H1 (cell line): ENCODE measurements around the gene RAD51B. TPM values are rescaled to one million over a fixed set of nuclear protein-coding genes. Genes with fewer than 3 reads are reported as not detected.

Experiments used
- CTCF ChIA-PET: fragments of 300-600 bp; sonication (Branson Sonifier 250); formaldehyde crosslinking; loops from one replicate; lab custom pipeline; 2021; ENCODE audit not compliant: partially characterized antibody; lab: Charles Lee
- POLR2A ChIA-PET: fragments of 300-600 bp; sonication (Branson Sonifier 250); formaldehyde crosslinking; loops from one replicate; lab custom pipeline; 2021; ENCODE audit warnings: inconsistent platforms; ENCODE audit not compliant: partially characterized antibody; lab: Charles Lee
- DNase-seq, 2 experiments: peaks; one replicate each; pipeline versions ENCODE4 v3.0.0 to v3.0.0-alpha.2; 2010 to 2022; ENCODE audit warnings: low spot score in 2 of 2, low read depth in 1 of 2, mixed read lengths in 1 of 2
- FAIRE-seq: peaks from 2 replicates; lab custom pipeline; 2011; peaks lifted over from hg19 to GRCh38; lab: Jason Lieb, UNC
- H2AFZ ChIP-seq: 2 replicates; pipeline ENCODE4 v1.8.1; 2012; ENCODE audit warnings: low read length, inconsistent platforms
- H2AK5ac ChIP-seq: 2 replicates; pipeline ENCODE4 v1.6.1; 2013; ENCODE audit warnings: low read depth, low read length
- H2BK120ac ChIP-seq: replicated peaks from 2 replicates; pipeline ENCODE3; 2013; ENCODE audit warnings: low read depth, low read length, inconsistent platforms
- H2BK12ac ChIP-seq: 2 replicates; pipeline ENCODE4 v1.6.1; 2013; ENCODE audit warnings: low read depth, low read length
- H2BK15ac ChIP-seq: 2 replicates; pipeline ENCODE4 v1.6.1; 2013; ENCODE audit warnings: low read length
- H2BK20ac ChIP-seq: 2 replicates; pipeline ENCODE4 v1.6.1; 2013; ENCODE audit warnings: low read length
- H2BK5ac ChIP-seq: 2 replicates; pipeline ENCODE4 v1.6.1; 2013; ENCODE audit warnings: low read depth, low read length
- H3K14ac ChIP-seq: 2 replicates; pipeline ENCODE4 v1.6.1; 2013; ENCODE audit warnings: inconsistent platforms; ENCODE audit not compliant: insufficient read length
- H3K18ac ChIP-seq: 2 replicates; pipeline ENCODE4 v1.6.1; 2013; ENCODE audit warnings: low read length; ENCODE audit errors: extremely low read depth
- H3K23ac ChIP-seq: 2 replicates; pipeline ENCODE4 v1.6.1; 2013; ENCODE audit warnings: inconsistent platforms; ENCODE audit not compliant: insufficient read length
- H3K23me2 ChIP-seq: 2 replicates; pipeline ENCODE4 v1.6.1; 2013; ENCODE audit warnings: low read depth, low read length
- H3K27ac ChIP-seq: 2 replicates; pipeline ENCODE4 v1.6.1; 2011; ENCODE audit warnings: low read depth, low read length, inconsistent platforms
- H3K27me3 ChIP-seq, 4 experiments: replicated peaks in 1 of 4; 1 replicate in 1 of 4; 2 replicates in 3 of 4; pipeline versions ENCODE4 v1.6.1 to v1.8.1; 2011 to 2013; ENCODE audit warnings: low read length in 3 of 4, mild to moderate bottlenecking in 3 of 4, inconsistent platforms in 2 of 4, mixed read lengths in 2 of 4, moderate library complexity in 1 of 4; ENCODE audit not compliant: control insufficient read depth in 3 of 4, insufficient read depth in 3 of 4; ENCODE audit errors: extremely low read depth in 1 of 4
- H3K36me3 ChIP-seq, 4 experiments: 2 replicates each; pipeline versions ENCODE4 v1.6.1 to v1.8.1; 2011 to 2013; ENCODE audit warnings: mild to moderate bottlenecking in 4 of 4, low read length in 3 of 4, moderate library complexity in 2 of 4, control low read depth in 1 of 4, inconsistent platforms in 1 of 4; ENCODE audit not compliant: insufficient read depth in 4 of 4, control insufficient read depth in 2 of 4
- H3K4ac ChIP-seq: replicated peaks from 2 replicates; pipeline ENCODE3; 2013; ENCODE audit warnings: low read length, low read depth, mixed read lengths, inconsistent platforms; ENCODE audit not compliant: insufficient read length
- H3K4me1 ChIP-seq, 4 experiments: replicated peaks in 1 of 4; 1 replicate in 1 of 4; 2 replicates in 3 of 4; pipeline versions ENCODE4 v1.6.1 to v1.8.1; 2011 to 2013; ENCODE audit warnings: low read length in 3 of 4, inconsistent platforms in 2 of 4, mixed read lengths in 1 of 4; ENCODE audit not compliant: insufficient read depth in 4 of 4, control insufficient read depth in 3 of 4
- H3K4me2 ChIP-seq, 2 experiments: 2 replicates each; pipeline versions ENCODE4 v1.6.1 to v1.8.1; 2011 to 2013; ENCODE audit warnings: low read depth in 2 of 2, low read length in 2 of 2, control low read depth in 1 of 2, inconsistent platforms in 1 of 2, mild to moderate bottlenecking in 1 of 2; ENCODE audit not compliant: insufficient read depth in 1 of 2
- H3K4me3 ChIP-seq, 4 experiments: fragments of 200-600, 300-600 bp in 1 of 4; sonication (generic), shearing (Covaris generic), sonication (Bioruptor Twin) in 1 of 4; 2 replicates each; pipeline versions ENCODE4 v1.5.1 to v1.8.1; 2011 to 2016; ENCODE audit warnings: low read length in 4 of 4, low read depth in 3 of 4, control low read depth in 2 of 4, inconsistent platforms in 2 of 4, mild to moderate bottlenecking in 2 of 4, mixed read lengths in 1 of 4, moderate library complexity in 1 of 4; ENCODE audit not compliant: insufficient read depth in 2 of 4; ENCODE audit errors: extremely low read depth in 1 of 4
- H3K56ac ChIP-seq: replicated peaks from 2 replicates; pipeline ENCODE3; 2013; ENCODE audit warnings: low read depth, mild to moderate bottlenecking, mixed read lengths, low read length, inconsistent platforms; ENCODE audit not compliant: insufficient read length
- H3K79me1 ChIP-seq: 2 replicates; pipeline ENCODE4 v1.6.1; 2013; ENCODE audit warnings: low read depth, low read length, control low read depth
- H3K79me2 ChIP-seq, 2 experiments: 2 replicates each; pipeline versions ENCODE4 v1.6.1 to v1.8.1; 2012 to 2013; ENCODE audit warnings: low read length in 2 of 2, mild to moderate bottlenecking in 2 of 2, inconsistent platforms in 1 of 2; ENCODE audit not compliant: insufficient read depth in 2 of 2, control insufficient read depth in 1 of 2
- H3K9ac ChIP-seq, 4 experiments: replicated peaks in 1 of 4; 1 replicate in 1 of 4; 2 replicates in 3 of 4; pipeline versions ENCODE4 v1.6.1 to v1.8.1; 2011 to 2013; ENCODE audit warnings: low read depth in 3 of 4, low read length in 3 of 4, control low read depth in 2 of 4, mild to moderate bottlenecking in 2 of 4, moderate library complexity in 2 of 4, inconsistent platforms in 1 of 4; ENCODE audit errors: extremely low read depth in 1 of 4
- H3K9me3 ChIP-seq, 2 experiments: 2 replicates each; pipeline versions ENCODE4 v1.6.1 to v1.8.1; 2012 to 2013; ENCODE audit warnings: mild to moderate bottlenecking in 2 of 2, moderate library complexity in 2 of 2, control low read depth in 1 of 2, inconsistent platforms in 1 of 2, low read depth in 1 of 2, low read length in 1 of 2, mixed read lengths in 1 of 2; ENCODE audit not compliant: insufficient read depth in 2 of 2
- H4K20me1 ChIP-seq, 2 experiments: replicated peaks in 1 of 2; 2 replicates each; pipeline versions ENCODE3 to v1.8.1; 2011 to 2013; ENCODE audit warnings: inconsistent platforms in 2 of 2, low read length in 2 of 2, mild to moderate bottlenecking in 1 of 2; ENCODE audit not compliant: insufficient read depth in 2 of 2, control insufficient read depth in 1 of 2
- H4K5ac ChIP-seq: 2 replicates; pipeline ENCODE4 v1.6.1; 2013; ENCODE audit warnings: low read length, low read depth, mixed read lengths, inconsistent platforms; ENCODE audit not compliant: insufficient read length
- H4K8ac ChIP-seq: 2 replicates; pipeline ENCODE4 v1.8.0; 2013; ENCODE audit warnings: mild to moderate bottlenecking, moderate library complexity, low read length, inconsistent platforms; ENCODE audit not compliant: insufficient read depth; ENCODE audit errors: extremely low read depth
- H4K91ac ChIP-seq: replicated peaks from 2 replicates; pipeline ENCODE3; 2013; ENCODE audit warnings: low read length, mixed read lengths, inconsistent platforms; ENCODE audit not compliant: insufficient read length
- CBX5 ChIP-seq: fragments of 300-800, 300-1000 bp; sonication (generic); IDR thresholded peaks from 2 replicates; pipeline ENCODE4 v1.7.1; 2016; ENCODE audit warnings: antibody characterized with exemption, low read length, low read depth
- CHD2 ChIP-seq: IDR thresholded peaks from 2 replicates; pipeline ENCODE4 v1.6.1; 2012; ENCODE audit warnings: low read length, improper control_type of control experiment
- POLR2AphosphoS5 ChIP-seq: IDR thresholded peaks from 2 replicates; pipeline ENCODE4 v1.6.1; 2011; ENCODE audit warnings: low read depth, low read length
- RNF2 ChIP-seq: fragments of 200-900, 300-1000 bp; sonication (generic); IDR thresholded peaks from 2 replicates; pipeline ENCODE4 v1.7.1; 2016; ENCODE audit warnings: borderline replicate concordance, low read depth, mild to moderate bottlenecking, antibody characterized with exemption, low read length; ENCODE audit not compliant: poor library complexity, severe bottlenecking; ENCODE audit errors: missing control alignments
- WGBS, 2 experiments: shearing (Covaris generic) in 1 of 2; methylation state at CpG; one replicate each; pipeline versions ENCODE4 v1.1.6 to v1.1.7; 2013 to 2015; ENCODE audit warnings: low lambda C conversion rate in 2 of 2, mixed read lengths in 2 of 2, inconsistent platforms in 1 of 2, low coverage in 1 of 2, missing lambda C conversion rate in 1 of 2; ENCODE audit not compliant: insufficient replicate concordance in 2 of 2, insufficient coverage in 1 of 2, insufficient read length in 1 of 2; ENCODE audit errors: extremely low coverage in 1 of 2, missing lambda C conversion rate in 1 of 2; 5-methylcytosine and 5-hydroxymethylcytosine counted together
- polyA plus RNA-seq, 7 experiments: library from polyadenylated mRNA; depleted of rRNA in 3 of 7; stranded (reverse) in 5 of 7; unstranded in 2 of 7; fragments of >200 nt in 5 of 7; fragments of 200-250 nt in 2 of 7; gene quantifications; 1 replicate in 5 of 7; 2 replicates in 1 of 7; 4 replicates in 1 of 7; pipeline versions ENCODE4 v1.2.1 to v1.2.3, GENCODE V29; 2011 to 2013; ENCODE audit warnings: missing spikeins in 2 of 7, mixed read lengths in 2 of 7
- total RNA-seq: library from RNA; stranded (reverse); fragmentation: NEBNext Ultra II Directional; extraction: Animal tissue kit (Norgen Biotek cat#: 25700); gene quantifications from 2 replicates; pipeline ENCODE4 v1.2.1, GENCODE V29; 2021

The RAD51B gene
- total and polyA plus RNA-seq, 2 of the 8 experiments (the other 6 are each of a cell fraction or from before 2014, with no cell fraction given), result 3.9 to 14.9 TPM

DNA sequence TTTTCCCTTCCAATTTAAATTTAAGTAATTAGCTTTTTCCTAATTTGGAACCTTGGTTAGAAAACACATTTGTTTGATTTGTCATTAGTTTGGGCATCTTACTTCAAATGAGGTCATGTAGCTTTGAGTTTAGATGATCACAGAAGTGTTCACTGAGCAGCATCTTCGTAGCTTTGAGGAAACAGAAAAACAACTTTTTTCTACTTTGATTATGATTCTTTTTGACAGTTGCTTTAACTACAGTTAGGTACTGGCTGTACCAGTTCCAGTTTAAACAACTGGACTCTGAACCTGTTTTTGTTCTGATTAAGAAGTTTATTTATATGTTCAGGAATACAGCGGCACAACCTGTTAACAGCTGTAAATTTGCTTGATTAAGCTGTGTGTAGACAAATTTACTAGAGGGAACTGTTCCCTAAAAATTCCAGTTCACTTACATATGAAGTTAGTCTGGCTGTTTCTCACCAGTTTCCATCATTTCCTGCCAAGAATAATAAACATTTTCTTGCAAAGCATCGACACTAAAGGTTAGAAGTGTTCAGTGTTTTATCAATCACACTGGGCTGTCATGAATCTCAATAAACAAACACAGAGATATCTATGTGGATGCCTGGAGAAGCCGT, 191.9 kb downstream of the RAD51B start:
- H3K23ac ChIP-seq, result no peak overlapping the region
- H3K4me2 ChIP-seq, result no peak overlapping the region
- H2BK120ac ChIP-seq, result no peak overlapping the region
- no peak overlapping the region for H3K4me3 ChIP-seq
- no peak overlapping the region for H3K9ac ChIP-seq
- 0 out of 4 replicates have a peak, but pooled peaks cover 0 to 4% of the 10 kb centered on the region in 2 experiments for H3K9me3 ChIP-seq
- H3K56ac ChIP-seq, result no peak overlapping the region
- no peak overlapping the region for H2AFZ ChIP-seq
- ChIA-PET POLR2A (no interaction called here), CTCF (interaction anchor here (1.1 kb wide), 1 partner anchor 12 kb away, joined by 3 read pairs; no protein-coding TSS in a partner anchor)
- H3K27me3 ChIP-seq, result no peaks in the 10 kb centered on the region
- H4K8ac ChIP-seq, result no peak overlapping the region
- H3K36me3 ChIP-seq, result peaks cover 0 to 3% (median 0%) of the 10 kb centered on the region in 4 experiments; a peak in 1 of 8 replicates
- H4K20me1 ChIP-seq, result no peaks in the 10 kb centered on the region
- H2AK5ac ChIP-seq, result no peak overlapping the region
- DNase-seq (no peak), FAIRE-seq (no peak)
- no peaks in the 10 kb centered on the region for H3K79me2 ChIP-seq
- H4K5ac ChIP-seq, result no peak overlapping the region
- no peak overlapping the region for H2BK5ac ChIP-seq
- H2BK15ac ChIP-seq, result no peak overlapping the region
- WGBS, 2 experiments, result 88% methylated on average over 4 of the region's 4 CpGs; no CpG with 5 or more reads in 1 of the 2 experiments
- H3K23me2 ChIP-seq, result no peaks in the 10 kb centered on the region
- H4K91ac ChIP-seq, result no peak overlapping the region
- no peak overlapping the region for H3K18ac ChIP-seq
- H2BK12ac ChIP-seq, result no peak overlapping the region
- H3K14ac ChIP-seq, result no peak overlapping the region
- H3K4ac ChIP-seq, result no peak overlapping the region
- H2BK20ac ChIP-seq, result no peak overlapping the region
- no peak for TF ChIP-seq RNF2
- no peak for TF ChIP-seq POLR2AphosphoS5
- no peak for TF ChIP-seq CBX5
- TF ChIP-seq CHD2, result no peak
- no peak overlapping the region for H3K27ac ChIP-seq
- no peaks in the 10 kb centered on the region for H3K4me1 ChIP-seq
- no peaks in the 10 kb centered on the region for H3K79me1 ChIP-seq
